ENCODE measurements around the gene TSEN54.

The TSEN54 gene

DNA sequence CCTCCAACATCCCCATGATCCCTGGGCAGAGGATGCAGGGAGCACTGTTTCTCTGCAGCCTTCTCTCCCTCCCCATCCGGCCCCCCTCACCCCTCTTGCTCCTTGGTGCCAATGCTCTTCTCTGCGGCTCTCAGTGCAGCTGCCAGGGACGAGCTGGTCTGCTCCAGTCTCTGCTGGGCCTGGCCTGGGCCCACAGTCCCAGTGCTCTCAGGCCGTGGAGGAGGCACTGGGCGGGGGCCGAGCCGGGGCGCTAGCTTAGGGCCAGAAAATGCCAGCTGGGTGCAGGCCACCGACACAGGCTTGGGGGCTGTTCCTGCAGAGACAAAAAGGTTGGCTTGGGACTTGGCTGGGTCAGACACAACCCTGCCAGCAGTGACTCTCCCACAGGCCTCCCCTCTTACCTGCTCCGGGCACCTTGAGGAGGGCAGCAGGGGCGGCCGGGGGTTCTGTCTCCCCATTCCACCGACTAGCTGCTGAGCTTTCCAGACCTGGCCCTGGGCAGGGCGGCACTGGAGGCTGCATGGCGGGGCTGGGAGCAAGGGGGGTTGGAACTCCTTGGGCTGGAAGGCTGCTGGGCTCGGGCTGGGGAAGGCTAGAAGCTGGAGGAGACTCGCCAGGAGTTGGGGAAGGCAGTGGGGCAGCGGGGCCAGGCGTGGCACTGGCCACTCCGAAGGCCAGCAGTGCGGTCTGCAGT, 14.8 kb upstream of the TSEN54 start:
- TF ChIP-seq CEBPB (IDR thresholded peaks at IDR 0.05) (no peak), TEAD4 (IDR thresholded peaks at IDR 0.05) (no peak), NFIC (IDR thresholded peaks at IDR 0.05) (no peak), CREB1 (IDR thresholded peaks at IDR 0.05; ENCODE audit: low read depth) (no peak), ZBTB7A (IDR thresholded peaks at IDR 0.05; ENCODE audit: low read depth) (no peak), YY1 (IDR thresholded peaks at IDR 0.05; ENCODE audit: low read depth) (no peak), TCF12 (IDR thresholded peaks at IDR 0.05; ENCODE audit: low read depth) (no peak), EP300 (IDR thresholded peaks at IDR 0.05; ENCODE audit: borderline replicate concordance) (no peak)
- TF ChIP-seq, protein P1, sequence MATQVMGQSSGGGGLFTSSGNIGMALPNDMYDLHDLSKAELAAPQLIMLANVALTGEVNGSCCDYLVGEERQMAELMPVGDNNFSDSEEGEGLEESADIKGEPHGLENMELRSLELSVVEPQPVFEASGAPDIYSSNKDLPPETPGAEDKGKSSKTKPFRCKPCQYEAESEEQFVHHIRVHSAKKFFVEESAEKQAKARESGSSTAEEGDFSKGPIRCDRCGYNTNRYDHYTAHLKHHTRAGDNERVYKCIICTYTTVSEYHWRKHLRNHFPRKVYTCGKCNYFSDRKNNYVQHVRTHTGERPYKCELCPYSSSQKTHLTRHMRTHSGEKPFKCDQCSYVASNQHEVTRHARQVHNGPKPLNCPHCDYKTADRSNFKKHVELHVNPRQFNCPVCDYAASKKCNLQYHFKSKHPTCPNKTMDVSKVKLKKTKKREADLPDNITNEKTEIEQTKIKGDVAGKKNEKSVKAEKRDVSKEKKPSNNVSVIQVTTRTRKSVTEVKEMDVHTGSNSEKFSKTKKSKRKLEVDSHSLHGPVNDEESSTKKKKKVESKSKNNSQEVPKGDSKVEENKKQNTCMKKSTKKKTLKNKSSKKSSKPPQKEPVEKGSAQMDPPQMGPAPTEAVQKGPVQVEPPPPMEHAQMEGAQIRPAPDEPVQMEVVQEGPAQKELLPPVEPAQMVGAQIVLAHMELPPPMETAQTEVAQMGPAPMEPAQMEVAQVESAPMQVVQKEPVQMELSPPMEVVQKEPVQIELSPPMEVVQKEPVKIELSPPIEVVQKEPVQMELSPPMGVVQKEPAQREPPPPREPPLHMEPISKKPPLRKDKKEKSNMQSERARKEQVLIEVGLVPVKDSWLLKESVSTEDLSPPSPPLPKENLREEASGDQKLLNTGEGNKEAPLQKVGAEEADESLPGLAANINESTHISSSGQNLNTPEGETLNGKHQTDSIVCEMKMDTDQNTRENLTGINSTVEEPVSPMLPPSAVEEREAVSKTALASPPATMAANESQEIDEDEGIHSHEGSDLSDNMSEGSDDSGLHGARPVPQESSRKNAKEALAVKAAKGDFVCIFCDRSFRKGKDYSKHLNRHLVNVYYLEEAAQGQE (IDR thresholded peaks at IDR 0.05; ENCODE audit: low read depth), result no peak
- TF ChIP-seq, protein P2, sequence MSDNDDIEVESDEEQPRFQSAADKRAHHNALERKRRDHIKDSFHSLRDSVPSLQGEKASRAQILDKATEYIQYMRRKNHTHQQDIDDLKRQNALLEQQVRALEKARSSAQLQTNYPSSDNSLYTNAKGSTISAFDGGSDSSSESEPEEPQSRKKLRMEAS (IDR thresholded peaks at IDR 0.05), result no peak

DNA sequence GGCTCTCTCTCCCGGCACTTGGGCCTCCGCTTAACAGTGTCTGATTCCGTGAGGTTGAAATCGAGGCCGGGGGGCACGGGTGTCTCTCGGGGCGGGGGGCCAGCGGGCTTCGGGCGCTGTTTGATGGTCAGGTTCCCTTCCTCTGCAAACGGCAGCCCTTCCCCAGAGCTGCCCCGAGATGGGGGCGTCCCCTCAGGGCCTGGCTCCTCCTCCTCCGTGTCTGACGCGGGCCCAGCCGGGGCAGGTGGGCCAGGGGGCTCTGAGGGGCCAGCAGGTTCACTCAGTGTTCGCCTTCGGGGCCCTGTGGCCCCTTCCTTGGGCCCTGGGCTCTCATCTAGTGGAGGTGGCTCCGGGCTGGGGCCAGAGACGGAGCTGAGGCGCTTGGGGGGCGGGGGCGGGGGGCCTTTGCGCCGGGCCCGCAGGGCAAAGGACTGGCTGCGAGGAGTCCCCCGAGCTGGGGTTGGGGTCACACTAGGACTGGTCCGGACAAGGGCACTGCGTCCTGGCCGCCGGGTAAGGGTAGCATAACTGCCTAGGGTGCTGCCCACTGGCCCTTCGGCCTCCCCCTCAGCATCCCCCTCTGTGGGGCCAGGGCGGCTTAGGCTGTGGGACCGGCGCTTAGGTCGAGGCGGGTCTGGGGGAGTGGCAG, 14.1 kb upstream of the TSEN54 start:
- TF ChIP-seq, protein P2 (IDR thresholded peaks at IDR 0.05), result no peak
- no peak for TF ChIP-seq EP300 (IDR thresholded peaks at IDR 0.05; ENCODE audit: borderline replicate concordance)
- TF ChIP-seq NFIC (IDR thresholded peaks at IDR 0.05), result no peak
- no peak; the same call in 1 of the 2 replicates for TF ChIP-seq ZBTB7A (IDR thresholded peaks at IDR 0.05; ENCODE audit: low read depth)
- no peak for TF ChIP-seq TEAD4 (IDR thresholded peaks at IDR 0.05)
- TF ChIP-seq YY1 (IDR thresholded peaks at IDR 0.05; ENCODE audit: low read depth), result no peak
- TF ChIP-seq CREB1 (IDR thresholded peaks at IDR 0.05; ENCODE audit: low read depth), result no peak

DNA sequence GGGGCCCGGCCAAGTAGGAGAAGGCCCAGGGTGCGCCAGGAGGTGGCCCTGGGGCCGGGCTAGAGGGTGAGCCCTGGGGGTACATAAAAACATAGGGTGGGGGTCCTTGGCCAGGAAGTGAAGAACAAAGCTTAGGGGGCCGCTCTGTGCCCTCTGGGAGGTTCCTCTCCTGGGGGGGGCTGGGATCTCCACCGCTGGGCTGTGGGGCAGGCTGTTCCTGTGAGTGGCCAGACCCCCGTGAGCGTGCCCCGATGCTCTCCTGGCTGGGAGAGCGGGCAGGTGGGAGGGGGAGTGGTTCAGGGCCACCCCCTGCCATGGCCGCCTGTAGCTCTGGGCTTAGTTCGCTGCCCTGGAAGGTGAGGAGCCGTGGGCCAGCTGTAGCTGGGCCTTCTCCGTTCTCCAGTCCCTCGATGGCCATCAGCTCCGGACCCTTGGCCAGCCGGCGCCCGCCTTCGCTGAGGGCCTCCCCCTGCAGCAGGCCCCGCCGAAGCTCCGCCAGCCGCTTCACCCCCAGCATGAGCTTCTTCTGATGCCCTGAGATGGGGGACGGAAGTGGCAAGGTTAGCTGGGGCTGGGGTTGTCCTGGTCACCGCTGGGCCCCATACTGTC, 13.5 kb upstream of the TSEN54 start:
- no peak for TF ChIP-seq TCF12 (IDR thresholded peaks at IDR 0.05; ENCODE audit: low read depth)
- no peak for TF ChIP-seq EP300 (IDR thresholded peaks at IDR 0.05; ENCODE audit: borderline replicate concordance)
- TF ChIP-seq, protein P2 (IDR thresholded peaks at IDR 0.05), result no peak
- TF ChIP-seq, protein P1 (IDR thresholded peaks at IDR 0.05; ENCODE audit: low read depth), result no peak
- TF ChIP-seq TEAD4 (IDR thresholded peaks at IDR 0.05), result no peak
- no peak for TF ChIP-seq CREB1 (IDR thresholded peaks at IDR 0.05; ENCODE audit: low read depth)
- TF ChIP-seq RAD21 (IDR thresholded peaks at IDR 0.05; ENCODE audit: low read depth), result no peak
- no peak for TF ChIP-seq EGR1 (IDR thresholded peaks at IDR 0.05)
- no peak for TF ChIP-seq YY1 (IDR thresholded peaks at IDR 0.05; ENCODE audit: low read depth)
- TF ChIP-seq ZBTB7A (IDR thresholded peaks at IDR 0.05; ENCODE audit: low read depth), result no peak; the same call in 1 of the 2 replicates
- TF ChIP-seq TAF1 (IDR thresholded peaks at IDR 0.05; ENCODE audit: low read depth), result no peak
- TF ChIP-seq, protein P3, sequence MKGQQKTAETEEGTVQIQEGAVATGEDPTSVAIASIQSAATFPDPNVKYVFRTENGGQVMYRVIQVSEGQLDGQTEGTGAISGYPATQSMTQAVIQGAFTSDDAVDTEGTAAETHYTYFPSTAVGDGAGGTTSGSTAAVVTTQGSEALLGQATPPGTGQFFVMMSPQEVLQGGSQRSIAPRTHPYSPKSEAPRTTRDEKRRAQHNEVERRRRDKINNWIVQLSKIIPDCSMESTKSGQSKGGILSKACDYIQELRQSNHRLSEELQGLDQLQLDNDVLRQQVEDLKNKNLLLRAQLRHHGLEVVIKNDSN (IDR thresholded peaks at IDR 0.05), result no peak
- TF ChIP-seq CEBPB (IDR thresholded peaks at IDR 0.05), result no peak
- no peak for TF ChIP-seq FOXM1 (IDR thresholded peaks at IDR 0.05; ENCODE audit: borderline replicate concordance, low read depth)
- no peak for TF ChIP-seq NFIC (IDR thresholded peaks at IDR 0.05)

DNA sequence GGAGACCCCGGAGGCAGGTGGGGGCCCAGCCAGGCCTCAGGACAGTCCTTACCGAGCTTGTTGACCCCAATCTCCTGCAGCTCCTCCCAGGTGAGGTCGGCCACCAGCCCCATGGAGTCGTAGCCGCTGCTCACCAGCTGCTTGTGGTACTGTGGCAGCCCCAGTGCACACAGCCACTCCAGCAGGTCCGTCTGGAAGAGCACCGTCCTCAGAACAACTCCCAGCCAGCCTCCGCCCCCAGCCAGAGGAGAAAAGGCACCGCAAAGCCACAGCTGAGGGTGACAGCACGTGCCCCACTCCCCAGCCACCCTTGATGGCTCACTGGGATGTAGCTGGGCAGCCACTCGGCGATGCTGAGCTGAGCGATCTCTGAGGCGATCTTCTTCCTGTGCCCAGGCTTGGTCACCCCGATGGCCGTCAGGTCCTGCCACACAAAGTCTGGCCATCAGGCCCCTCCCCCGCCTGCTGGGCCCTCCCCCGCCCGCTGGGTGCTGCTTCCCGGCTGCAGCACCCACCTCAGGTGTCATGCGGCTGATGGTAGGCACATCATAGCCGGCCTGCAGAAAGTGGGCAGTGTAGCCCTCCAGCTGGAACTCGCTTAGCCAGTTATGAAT, 12.9 kb upstream of the TSEN54 start:
- no peak for TF ChIP-seq EP300 (IDR thresholded peaks at IDR 0.05; ENCODE audit: borderline replicate concordance)
- no peak for TF ChIP-seq ZBTB7A (IDR thresholded peaks at IDR 0.05; ENCODE audit: low read depth)
- TF ChIP-seq YY1 (IDR thresholded peaks at IDR 0.05; ENCODE audit: low read depth), result no peak
- TF ChIP-seq NFIC (IDR thresholded peaks at IDR 0.05), result no peak
- TF ChIP-seq CREB1 (IDR thresholded peaks at IDR 0.05; ENCODE audit: low read depth), result no peak
- no peak for TF ChIP-seq EGR1 (IDR thresholded peaks at IDR 0.05)
- TF ChIP-seq, protein P3 (IDR thresholded peaks at IDR 0.05), result no peak
- TF ChIP-seq, protein P2 (IDR thresholded peaks at IDR 0.05), result no peak
- no peak for TF ChIP-seq FOXM1 (IDR thresholded peaks at IDR 0.05; ENCODE audit: borderline replicate concordance, low read depth)
- no peak for TF ChIP-seq RAD21 (IDR thresholded peaks at IDR 0.05; ENCODE audit: low read depth)
- no peak for TF ChIP-seq TCF12 (IDR thresholded peaks at IDR 0.05; ENCODE audit: low read depth)

Data from Ishikawa (cell line).